ENCODE measurements around the gene MACROD2.

Gene MACROD2

DNA sequence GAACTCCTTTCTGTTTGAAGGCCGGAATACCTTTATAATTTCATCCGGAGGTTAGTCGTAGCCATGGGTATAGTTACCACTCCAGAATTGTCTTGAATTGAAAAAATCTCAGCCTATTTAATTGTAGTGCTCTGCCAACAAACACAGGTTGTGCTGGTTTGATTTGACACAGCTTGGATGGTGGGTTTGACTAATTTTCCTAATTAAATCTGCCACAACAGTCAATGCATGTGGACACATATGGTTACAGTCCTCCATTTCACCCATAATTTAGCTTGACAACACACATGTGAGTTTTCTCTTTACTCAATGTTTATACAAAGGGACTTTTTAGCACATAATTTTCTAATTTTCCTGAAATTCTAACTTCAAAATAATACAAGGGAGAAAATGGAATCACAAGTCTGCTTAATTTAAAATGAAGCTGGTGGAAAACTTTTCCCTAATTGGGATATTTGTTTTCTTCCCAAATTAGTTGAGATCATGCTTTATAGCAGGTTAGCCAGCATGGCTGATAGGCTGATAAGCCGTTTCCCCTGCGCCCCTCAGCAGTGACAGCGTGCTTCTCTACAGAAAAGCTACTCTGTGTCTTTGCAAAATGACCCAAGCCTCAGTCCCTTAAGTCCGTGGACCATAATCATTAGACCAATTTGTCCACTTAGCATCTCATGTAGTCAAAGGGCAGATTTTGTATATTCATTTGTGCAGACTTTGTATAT lies 805.5 kb downstream of the MACROD2 start:
- no peak for DNase-seq (ENCODE audit: low read depth, low spot score)

DNA sequence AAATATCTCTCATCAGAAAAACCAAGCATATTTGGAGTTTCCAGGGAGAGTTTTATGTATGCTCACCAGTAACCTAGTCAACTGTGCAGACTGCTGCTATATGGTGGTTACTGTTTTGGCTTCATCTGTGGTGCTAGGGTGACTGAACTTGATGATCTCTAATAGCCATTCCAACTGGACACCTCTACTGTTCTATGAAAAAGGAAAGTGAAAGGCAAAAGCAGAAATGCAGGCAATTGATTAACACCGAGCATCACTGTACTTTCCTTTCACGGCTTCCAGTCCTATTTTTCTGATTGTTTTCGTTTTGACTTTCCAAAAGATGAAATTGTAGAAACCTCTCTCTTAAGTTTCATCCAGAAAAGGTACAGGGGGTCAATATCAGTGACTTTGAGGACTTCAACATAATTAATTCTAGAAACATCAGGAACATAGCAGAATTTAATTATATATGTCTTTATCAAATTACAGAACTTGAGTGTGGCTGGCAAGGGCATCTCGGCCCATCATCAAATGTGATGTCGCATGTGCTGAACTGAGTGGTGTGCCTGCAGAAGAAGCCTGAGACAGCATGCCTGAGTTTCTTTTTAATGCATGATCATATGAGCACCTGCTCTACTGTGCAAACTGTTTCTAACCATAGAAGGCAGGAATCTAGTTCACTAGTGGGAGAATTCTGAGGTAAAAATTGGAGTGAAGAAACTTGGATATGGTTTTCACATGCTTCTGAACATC lies 806.4 kb downstream of the MACROD2 start:
- DNase-seq (ENCODE audit: low read depth, low spot score), result no peak

DNA sequence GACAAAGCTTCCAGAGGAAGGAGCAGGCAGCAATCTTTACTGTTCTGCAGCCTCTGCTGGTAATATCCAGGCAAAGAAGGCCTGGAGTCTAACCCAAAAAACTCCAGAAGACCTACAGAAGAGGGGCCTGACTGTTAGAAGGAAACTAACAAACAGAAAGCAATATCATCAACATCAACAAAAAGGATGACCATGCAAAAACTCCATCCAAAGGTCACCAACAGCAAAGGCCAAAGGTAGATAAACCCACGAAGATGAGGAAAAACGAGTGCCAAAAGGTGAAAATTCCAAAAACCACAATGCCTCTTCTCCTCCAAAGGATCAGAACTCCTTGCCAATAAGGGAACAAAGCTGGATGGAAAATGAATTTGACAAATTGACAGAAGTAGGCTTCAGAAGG lies 811.9 kb downstream of the MACROD2 start:
- no peak for DNase-seq (ENCODE audit: low read depth, low spot score)

DNA sequence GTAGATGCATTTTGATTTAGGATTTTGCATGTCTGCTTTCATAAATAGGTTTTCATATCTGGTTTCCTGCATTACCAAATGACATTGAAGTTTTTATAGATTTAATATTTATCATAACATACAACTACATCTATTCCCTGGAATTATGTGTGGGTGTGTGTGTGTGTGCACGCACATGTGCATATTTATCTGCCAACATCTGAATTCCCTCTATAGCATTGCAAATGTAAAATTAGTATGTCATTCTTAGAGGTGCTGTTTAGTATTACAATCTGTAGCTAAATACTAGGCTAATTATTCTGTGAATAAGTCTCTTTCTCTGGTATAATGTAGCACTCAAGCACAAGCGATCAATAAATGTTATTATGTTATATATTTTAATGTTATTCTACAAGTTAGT lies 820.0 kb downstream of the MACROD2 start:
- no peak for DNase-seq (ENCODE audit: low read depth, low spot score)

DNA sequence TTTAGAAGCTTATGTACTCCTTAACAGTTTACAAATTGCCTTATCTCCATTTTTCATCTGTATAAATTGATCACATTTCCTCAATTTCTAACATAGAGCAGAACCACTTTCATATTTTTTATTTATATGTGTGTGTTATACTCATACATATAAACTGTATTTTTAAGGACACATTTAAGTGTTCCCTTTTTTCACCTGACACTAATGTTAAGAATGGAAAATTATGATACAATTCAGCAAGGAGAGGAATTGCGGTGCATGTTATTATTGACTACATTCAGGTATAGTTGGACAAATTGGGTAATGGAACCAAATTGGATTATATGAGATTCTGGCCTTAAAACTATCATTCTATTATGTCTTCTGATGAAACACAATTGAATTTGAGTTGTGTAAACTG lies 821.2 kb downstream of the MACROD2 start:
- no peak for DNase-seq (ENCODE audit: low read depth, low spot score)

DNA sequence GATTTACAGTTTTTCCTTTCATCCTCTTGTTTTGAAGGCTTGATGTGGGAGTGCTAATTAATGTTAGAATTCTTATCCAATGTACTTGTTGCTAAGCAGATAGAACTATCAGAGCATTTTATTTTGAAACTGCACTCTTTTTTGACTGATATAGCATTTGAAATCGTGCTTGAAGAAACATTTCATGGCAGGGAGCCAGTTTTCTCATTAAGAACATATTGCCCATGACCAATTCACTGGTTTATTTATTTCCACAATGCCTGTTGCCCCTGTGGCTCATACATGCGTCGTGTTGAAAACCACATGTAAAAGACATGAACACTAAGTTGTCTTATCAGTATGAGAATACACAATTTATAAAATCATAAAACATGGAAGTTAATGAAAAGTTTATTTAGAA lies 821.8 kb downstream of the MACROD2 start:
- no peak for DNase-seq (ENCODE audit: low read depth, low spot score)

DNA sequence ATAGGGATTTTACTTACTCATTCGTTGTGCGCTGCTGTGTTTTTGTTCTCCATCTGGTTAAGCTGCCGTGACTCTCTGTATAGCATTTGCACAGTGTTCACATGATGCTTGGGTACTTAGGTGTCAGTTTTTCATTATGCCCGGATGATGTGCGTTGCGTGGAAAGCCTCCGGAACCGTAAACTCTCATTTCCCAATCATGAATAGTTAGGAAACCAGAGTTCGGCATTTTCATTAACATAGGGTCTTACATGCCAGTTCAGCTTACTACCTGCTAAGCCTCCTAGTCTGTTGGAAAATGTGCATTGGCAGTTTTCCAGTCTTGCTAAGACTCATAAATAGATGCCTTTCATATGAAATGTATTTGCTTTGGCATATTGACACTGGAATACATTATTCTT lies 825.5 kb downstream of the MACROD2 start:
- DNase-seq (ENCODE audit: low read depth, low spot score), result no peak

DNA sequence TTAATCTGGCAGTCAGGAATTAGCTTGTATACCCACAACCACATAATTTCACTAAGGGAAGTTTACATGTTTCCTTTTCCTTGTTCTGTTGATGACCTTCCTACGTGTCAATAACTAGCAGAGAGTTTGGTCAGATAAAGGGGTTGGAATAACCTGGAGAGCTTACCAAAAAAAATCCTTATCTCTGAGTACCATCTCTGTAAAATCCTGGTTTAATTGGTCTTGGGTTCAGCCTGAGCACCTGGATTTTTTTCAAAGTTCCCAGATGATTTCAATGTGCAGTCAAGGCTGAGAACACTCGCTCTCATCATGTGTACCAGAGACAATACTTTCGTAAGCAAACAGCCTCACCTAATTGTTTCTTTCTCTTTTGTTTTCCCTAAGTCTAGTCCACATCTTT lies 825.9 kb downstream of the MACROD2 start:
- DNase-seq (ENCODE audit: low read depth, low spot score), result no peak

DNA sequence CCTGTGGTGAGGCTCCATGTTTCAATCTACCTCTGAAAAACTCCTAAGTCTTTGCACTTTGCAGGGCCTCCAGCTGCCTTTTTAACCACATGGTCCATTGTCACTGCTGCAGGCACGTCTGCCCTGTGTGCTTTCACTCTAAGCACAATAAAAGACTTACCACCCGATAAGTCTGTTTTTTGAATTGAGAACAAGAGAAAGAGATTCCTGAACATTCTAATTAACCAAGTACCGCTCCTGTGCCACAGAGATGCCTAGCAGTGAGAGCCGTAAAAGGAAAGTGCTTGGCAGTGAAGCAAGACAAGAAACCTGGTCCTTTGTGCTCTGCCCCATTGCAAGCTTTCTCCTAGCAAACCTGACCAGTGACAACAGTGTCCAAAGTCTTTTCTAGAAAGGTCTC lies 829.7 kb downstream of the MACROD2 start:
- DNase-seq (ENCODE audit: low read depth, low spot score), result no peak

DNA sequence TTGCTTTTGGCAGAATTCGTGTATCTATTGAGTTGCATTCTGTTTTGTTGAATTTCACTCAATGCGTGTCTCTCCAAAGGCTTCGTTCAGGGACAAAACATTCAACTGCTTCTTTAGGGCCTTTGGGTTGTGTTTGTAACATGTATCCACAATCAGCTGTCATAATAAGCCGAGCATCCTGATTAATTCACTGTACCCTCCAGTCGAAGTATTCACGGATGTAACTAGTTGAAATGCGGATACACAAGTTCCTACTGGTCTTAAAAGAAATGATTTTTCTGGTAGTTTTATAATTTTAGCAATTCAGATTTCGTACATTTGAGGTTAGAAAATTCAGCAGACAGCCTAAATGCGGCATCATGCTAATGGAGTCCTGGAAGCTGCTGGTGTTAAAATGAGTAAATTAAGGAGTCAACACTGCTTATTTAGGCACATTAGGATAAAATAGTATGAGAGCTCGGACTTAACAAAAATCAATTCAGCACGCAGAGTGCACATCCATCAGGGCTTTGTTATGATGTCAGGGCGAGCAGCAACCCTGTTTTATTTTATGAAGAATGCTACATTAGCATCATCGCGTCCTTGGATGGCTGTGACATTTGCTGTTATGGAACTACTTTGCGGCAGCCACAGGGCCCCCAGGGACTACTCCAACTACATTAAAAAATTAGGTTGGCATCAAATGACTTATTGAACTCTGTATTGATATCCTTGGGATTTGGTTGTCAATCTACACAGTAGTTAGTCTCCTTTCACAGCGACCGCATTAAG lies 831.4 kb downstream of the MACROD2 start:
- no peak for DNase-seq (ENCODE audit: low read depth, low spot score)

DNA sequence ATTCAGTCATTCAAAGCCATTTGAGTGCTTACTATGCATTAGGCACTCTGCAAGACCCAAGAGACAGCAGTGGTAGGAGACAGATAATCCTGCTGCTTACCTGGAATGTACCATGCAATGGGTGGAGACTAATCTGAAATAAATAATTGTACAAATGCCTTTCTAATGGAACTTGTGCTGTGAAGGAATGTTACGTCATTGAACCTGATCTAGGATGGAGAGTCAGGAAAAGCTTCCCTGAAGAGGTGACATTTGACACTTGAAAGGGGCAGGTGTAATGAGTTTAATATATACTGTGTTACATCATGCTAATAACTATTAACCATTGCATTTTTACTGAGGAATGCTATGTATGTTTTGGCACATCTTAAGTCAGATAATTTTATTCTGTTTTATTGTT lies 833.1 kb downstream of the MACROD2 start:
- no peak for DNase-seq (ENCODE audit: low read depth, low spot score)

DNA sequence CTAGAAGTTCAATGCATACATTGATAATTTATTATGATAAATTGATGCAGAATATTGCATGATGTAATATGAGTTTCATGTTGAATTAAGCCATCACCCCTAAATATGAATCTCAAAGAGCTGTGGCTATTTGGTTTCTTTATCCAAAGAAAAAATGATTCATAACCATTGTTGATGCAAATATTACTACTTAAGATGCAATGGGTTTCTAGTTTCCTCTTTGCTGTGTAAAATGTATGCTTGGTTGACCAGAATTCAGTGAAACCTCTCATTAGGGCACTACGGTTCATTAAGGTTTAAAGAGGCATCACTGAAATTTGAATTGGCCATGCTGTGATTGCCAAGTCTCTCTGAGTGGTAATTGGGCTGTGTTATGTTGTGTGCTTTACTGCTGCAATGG lies 834.6 kb downstream of the MACROD2 start:
- no peak for DNase-seq (ENCODE audit: low read depth, low spot score)

DNA sequence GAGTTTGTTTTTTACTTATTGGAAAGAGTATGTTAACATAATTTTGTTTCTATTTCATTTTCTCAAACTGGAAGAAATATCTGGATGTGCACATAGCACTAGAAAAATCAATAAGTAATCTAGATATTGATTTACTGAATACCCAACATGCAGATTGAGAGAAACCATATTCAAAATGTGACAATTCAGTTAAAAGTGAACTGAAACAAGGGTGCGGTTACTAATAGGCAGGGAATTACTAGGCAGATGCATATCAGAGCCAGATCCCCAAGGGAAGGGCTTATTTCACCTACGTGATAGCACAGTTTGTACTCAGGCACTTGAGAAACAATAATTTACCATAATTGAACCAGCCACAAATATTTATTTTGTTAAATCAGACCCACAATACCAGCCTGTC lies 835.1 kb downstream of the MACROD2 start:
- no peak for DNase-seq (ENCODE audit: low read depth, low spot score)

DNA sequence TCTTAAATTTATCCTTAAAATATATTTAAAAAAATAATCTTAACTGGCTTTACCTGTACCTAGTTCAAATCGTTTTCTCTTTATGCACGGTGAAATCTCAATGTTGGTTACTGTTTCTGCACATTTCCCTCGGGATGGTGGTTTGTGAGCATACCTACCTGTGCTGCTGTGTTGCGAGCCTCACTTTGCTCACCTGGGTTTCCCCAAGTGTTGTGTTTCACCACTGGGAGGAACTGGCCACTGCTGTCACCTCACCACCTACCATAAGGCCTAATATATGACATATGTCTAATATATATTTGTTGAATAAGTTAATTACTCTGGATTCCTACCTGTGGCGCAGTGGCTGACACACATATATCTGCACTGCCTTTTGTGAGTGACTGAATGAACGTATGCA lies 835.6 kb downstream of the MACROD2 start:
- no peak for DNase-seq (ENCODE audit: low read depth, low spot score)

DNA sequence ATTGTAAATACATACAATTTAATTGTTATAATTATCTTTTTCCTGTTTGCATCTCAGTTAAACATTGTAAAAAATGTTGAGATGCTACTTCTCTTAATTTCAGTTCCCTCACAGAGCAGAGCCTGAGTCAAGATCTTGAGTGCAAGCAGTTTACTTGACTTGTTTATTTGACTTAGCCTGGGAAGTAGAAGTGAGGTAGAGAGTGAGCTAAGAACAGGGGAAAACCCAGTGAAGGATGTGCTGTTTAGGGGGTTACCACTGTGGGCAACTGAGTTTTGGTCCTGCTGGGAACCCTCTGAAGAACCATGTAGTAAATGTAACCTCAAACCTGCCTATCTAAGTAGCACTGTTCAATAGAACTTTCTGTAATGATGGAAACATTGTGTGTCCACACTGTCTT lies 837.3 kb downstream of the MACROD2 start:
- no peak for DNase-seq (ENCODE audit: low read depth, low spot score)

DNA sequence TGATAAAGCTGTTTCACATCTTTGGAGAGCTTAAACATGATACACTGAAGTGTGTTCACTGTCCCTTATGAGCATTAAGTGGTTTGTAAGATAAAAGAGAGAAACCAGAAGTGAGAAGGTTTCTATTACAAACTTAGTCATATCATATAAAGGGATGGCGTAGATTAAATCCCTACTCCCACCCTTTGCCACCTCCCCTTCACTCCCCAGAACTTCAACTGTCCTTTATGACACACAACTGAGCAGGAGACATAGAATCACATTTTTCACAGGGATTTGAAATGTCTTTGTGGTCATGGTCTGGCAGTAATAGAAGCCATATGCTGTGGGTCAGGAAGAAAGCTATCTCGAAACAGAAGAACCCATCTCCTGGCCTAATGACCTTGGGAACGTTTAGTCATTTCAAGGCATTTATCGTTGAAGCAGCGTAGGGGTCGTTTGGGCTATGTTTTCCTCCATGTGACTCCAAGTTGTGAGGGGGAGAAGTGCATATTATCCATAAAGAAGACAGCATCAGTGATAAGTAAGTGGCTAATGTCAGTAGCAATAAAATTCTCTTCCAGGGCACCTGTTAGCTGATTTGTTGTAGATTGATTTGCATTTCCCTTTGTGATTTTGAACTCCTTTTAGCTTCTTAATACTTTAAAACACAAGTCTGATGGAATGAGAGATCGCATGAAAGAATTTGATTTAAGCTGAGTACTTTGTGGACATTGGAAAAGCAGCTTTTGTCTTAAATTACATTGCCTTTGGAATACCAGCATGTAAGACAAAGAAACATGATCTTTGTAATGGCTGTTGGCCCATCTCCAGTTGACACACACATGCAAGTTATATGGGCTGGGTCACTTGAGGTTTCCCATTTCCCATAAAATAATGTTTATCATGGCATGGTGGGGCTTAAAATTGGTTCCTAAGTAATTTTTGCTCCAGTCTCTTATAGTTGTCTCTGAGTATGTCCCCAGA lies 843.6 kb downstream of the MACROD2 start:
- no peak for DNase-seq (ENCODE audit: low read depth, low spot score)

DNA sequence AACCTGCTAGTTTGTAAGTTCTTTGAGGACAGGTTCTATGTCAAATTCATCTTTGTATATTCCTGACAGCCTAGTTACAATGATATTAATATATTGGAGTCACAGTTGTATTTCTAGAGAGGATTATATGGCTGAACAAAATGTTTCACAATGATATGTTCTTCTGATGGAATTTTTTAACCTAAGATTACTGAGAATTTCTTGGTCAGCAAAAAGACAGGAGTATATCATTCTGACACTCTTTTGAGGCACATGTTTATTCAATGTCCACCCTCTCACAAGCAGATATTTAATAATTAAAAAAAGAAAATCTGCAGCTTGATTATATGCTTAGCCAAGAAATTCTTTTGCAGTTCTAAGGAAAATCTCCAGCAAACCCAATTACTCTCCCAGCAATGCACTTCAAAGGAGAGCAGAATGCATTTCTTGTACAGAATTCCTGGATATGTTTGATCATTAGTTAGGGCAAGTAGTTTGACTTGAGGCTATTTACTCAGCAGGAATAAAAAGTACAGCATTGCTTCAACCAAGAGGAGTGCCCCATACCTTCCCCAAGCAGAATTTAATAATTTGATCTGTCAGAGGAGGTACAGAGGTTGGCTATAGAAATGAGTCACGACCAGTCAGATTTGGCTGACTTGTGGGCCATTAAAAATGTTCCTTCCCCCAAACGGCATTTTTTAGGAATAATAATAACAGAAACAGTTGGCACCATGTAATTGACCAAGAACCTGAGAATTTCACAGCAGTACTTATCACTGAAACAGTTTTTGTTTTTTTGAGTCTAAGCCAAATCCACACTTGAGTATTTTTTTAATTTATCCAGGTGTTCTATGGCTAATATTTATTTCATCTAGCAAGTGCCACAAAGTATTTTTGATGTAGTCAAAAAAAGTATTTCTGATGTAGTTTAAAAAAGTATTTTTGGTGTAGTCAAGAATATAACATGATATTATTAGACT lies 850.2 kb downstream of the MACROD2 start:
- DNase-seq (ENCODE audit: low read depth, low spot score), result no peak

DNA sequence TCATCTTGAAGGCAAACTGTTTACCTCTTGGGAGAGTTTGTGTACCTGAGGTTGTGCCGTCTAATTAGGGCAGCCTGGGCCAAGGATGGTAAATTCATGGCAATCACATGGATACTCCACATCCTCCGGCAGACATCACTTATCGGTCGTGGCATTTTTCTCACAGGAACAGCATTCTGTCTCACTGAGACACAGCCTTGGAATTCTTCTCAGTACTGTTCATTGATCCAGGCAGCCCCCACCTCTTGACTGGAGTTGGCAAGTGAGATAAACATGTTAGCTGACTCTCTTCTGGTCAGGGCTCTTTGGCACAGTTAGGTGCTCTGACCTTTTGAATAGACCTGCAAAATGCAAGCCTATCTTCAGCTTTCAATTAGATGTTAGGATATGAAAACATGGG lies 853.5 kb downstream of the MACROD2 start:
- DNase-seq (ENCODE audit: low read depth, low spot score), result no peak

DNA sequence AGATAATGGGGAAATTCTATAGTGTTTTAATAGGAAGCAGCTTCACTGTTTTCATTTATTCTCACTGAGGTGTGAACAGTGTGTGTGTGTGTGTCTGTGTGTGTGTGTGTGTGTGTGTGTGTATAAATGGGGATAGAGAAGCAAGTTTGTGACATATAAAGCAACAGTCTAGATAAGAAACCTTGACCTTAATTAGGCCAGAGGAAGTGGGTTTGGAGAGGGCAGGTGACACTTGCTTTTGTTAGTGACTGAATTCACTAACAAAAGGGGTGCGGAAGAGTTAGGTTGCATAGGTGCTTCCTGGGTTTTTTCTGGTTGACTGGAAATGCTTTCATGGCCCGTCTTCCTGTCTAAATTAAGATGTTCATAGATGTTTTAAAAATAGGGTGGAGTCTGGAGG lies 857.8 kb downstream of the MACROD2 start:
- DNase-seq (ENCODE audit: low read depth, low spot score), result no peak

DNA sequence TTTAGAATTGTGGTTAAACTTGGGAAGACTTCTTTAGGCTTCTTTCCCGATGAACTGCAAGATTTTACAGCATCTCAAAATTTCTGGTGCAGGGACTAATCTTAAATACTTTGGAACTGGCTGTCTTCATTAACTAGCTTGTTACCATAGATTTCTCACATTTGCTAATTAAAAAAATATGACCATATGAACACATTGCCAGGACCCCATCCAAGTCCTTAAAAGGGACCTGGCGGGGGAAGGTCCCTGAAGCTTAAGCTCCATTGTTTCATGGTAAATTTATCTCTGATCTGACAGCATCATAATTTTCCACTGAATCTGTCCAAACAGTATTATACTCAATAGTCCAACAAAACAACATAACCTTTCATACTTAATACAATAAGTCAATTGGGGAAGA lies 859.9 kb downstream of the MACROD2 start:
- DNase-seq (ENCODE audit: low read depth, low spot score), result no peak
